Stimulated activated memory B cell treated with anti-CD40 and anti-IgM and Interleukin-4, amounts not matched to agents 10 μg/mL and 1 μg/mL and 100 μg/mL, for 72 hours (primary cell): Measurements from ENCODE around the gene CDK10.
"Not testable (repeated sequence)": the region's sequence is repeated elsewhere in the genome, so short reads cannot be mapped to it uniquely, and the experiment has no call there.

Experiments
- ATAC-seq: fragments of 150-1000 bp; cut with Tn5 transposase; 2 replicates; pipeline ENCODE4 v1.10.0; 2021
- H3K27ac Mint-ChIP-seq: one replicate; pipeline ENCODE4 v1.8.0; 2022; ENCODE audit warnings: mild to moderate bottlenecking, mixed read lengths
- H3K27me3 Mint-ChIP-seq: one replicate; pipeline ENCODE4 v1.8.0; 2022; ENCODE audit warnings: mixed read lengths
- H3K36me3 Mint-ChIP-seq: one replicate; pipeline ENCODE4 v1.8.0; 2022; ENCODE audit warnings: mixed read lengths
- H3K4me1 Mint-ChIP-seq: one replicate; pipeline ENCODE4 v1.8.0; 2022; ENCODE audit warnings: mixed read lengths
- H3K4me3 Mint-ChIP-seq: one replicate; pipeline ENCODE4 v1.8.0; 2022; ENCODE audit warnings: mild to moderate bottlenecking, moderate library complexity, mixed read lengths
- H3K9me3 Mint-ChIP-seq: one replicate; pipeline ENCODE4 v1.8.0; 2022; ENCODE audit warnings: mixed read lengths

The CDK10 gene

DNA sequence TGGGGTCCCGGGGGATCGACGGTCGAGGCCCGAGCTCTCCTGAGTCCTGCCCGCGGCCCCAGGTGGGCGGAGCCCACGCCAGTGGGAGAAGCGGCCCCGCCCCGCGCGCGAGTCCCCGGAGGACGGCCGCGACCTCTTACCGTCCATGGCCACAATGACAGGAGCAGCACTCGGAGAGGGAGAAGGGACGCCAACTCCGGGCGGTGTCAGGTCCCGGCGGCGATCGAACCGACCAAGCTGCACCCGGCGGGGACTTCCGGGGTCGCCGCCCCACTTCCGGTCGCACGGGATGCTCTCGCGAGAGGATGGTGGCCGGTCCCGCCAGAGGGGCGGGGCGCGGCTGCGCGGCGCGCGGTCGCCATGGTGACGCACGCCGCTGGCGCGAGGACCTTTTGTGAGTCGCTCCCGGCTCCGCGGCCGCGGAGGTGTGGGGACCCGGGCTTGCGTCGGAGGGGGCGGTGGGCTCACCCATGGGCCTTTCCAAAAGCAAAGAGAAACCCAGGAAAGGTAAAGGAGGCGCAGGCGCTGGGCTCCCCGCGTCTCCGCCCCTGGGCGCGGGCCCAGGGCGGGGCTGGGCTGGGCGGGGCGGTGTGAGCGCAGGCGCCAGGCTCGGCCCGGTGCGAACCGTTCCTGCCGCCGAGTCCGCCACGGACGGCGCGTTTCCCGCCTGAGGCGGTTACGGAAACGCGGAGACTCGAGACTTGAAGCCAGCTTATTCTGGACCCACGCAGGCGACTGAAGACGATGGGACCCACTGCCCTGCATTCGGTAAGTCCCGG is 28.9 kb upstream of the CDK10 start, which contains the start of the genes CHMP1A and SPATA33:
CHMP1A (minus strand) TSS at position 267 of the 779 bp plus-strand sequence; CDS start at position 147, 120 bp downstream.
SPATA33 (plus strand) TSS at position 395 of the 779 bp plus-strand sequence; CDS start at position 471, 76 bp downstream.
- ATAC-seq, result peak; percentile 95
- Mint-ChIP-seq H3K4me3 (peak within 1 kb of the TSS; percentile 94), H3K36me3 (peaks cover 27% of the 10 kb centered on the region), H3K4me1 (peaks cover 36% of the 10 kb centered on the region), H3K27me3 (no peaks in the 10 kb centered on the region), H3K9me3 (no peaks in the 10 kb centered on the region), H3K27ac (peak within 1 kb of the TSS; percentile 91)

DNA sequence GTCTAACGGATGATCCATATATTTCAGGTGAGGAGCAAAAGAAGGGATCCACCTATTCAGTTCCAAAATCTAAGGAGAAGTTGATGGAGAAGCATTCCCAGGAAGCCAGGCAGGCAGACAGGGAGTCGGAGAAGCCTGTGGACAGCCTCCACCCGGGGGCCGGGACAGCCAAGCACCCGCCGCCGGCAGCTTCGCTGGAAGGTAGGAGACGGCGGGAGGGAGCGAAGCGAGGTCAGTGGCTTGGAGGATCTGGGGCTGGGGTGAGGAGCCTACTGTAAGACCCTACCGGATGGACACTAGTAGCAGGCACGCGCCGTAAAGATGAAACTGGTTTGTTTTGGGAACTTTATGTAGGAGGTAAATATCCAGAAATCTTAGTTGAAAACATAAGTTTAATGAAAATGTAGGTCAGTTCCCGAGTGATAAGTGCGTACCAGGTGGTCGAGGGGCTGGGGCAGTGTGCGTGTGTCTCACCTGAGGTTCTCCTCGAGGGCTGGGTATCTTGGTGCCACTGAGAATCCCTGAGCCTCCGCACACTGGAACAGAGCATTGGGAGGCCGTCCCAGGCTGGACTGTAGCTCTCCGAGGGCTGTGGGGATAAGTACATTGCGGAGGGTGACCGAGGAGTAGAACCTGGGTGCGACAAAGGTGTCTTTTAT is 28.1 kb upstream of the CDK10 start:
- Mint-ChIP-seq H3K27ac (peak overlapping the region; percentile 91), H3K27me3 (no peaks in the 10 kb centered on the region), H3K4me1 (peaks cover 36% of the 10 kb centered on the region), H3K9me3 (no peaks in the 10 kb centered on the region), H3K36me3 (peaks cover 34% of the 10 kb centered on the region), H3K4me3 (peak overlapping the region; percentile 94)
- ATAC-seq, result no peak

DNA sequence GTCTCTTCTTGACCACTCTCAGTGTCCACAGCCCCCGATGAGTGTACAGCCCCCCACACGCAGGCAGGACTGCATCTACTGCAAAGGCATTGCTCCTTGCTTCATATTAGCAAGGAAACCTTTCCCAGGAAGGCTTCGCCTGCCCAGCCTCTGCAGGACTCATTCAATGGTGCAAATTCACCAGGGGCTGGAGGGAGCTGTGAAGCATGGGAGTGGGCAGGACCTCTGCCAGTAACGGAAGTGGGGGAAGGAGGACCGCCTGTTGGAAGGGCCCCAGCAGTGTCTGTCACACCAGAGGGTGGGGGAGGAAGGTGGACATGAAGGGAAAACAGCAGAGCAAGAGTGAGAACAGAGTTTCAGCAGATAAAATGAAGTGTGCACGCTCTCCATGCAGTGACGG is 26.3 kb upstream of the CDK10 start:
- Mint-ChIP-seq H3K27me3 (no peaks in the 10 kb centered on the region), H3K27ac (no peak overlapping the region), H3K9me3 (no peaks in the 10 kb centered on the region), H3K4me3 (no peak overlapping the region), H3K36me3 (peaks cover 44% of the 10 kb centered on the region), H3K4me1 (peaks cover 30% of the 10 kb centered on the region)
- no peak for ATAC-seq

DNA sequence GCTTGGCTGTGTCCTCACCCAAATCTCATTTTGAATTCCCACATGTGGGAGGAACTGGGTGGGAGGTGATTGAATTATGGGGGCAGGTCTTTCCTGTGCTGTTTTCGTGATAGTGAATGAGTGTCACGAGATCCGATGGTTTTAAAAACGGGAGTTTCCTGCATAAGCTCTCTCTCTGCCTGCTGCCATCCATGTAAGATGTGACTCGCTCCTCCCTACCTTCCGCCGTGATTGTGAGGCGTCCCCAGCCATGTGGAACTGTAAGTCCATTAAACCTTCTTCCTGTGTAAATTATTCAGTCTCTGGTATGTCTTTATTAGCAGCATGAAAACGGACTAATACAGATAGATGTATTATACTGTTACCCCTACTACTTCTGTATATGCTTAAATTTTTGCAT is 25.3 kb upstream of the CDK10 start:
- no peak overlapping the region for H3K4me3 Mint-ChIP-seq
- ATAC-seq, result no peak
- H3K4me1 Mint-ChIP-seq, result peaks cover 19% of the 10 kb centered on the region
- no peaks in the 10 kb centered on the region for H3K27me3 Mint-ChIP-seq
- H3K27ac Mint-ChIP-seq, result no peak overlapping the region
- peaks cover 46% of the 10 kb centered on the region for H3K36me3 Mint-ChIP-seq
- H3K9me3 Mint-ChIP-seq, result peaks cover under 1% of the 10 kb centered on the region

DNA sequence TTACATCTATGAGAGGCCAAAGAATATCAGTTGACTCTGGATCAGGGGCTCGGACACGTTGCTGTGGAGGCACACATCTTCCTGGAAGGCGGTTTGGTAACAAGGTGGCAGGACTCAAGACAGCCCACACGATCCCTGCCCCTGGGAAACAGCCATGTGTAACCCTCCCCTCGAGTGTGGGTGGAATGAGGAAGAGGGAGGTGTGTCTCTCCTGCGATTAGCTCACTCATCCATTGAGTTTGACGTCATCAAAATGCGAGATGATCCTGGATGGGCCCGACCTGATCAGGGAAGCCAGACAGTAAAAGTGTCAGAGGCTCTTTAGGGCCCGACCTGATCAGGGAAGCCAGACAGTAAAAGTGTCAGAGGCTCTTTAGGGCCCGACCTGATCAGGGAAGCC is 22.3 kb upstream of the CDK10 start:
- H3K27ac Mint-ChIP-seq, H3K4me3 Mint-ChIP-seq, H3K9me3 Mint-ChIP-seq, ATAC-seq, H3K27me3 Mint-ChIP-seq, H3K4me1 Mint-ChIP-seq: not testable (repeated sequence)
- peaks cover 52% of the 10 kb centered on the region for H3K36me3 Mint-ChIP-seq

DNA sequence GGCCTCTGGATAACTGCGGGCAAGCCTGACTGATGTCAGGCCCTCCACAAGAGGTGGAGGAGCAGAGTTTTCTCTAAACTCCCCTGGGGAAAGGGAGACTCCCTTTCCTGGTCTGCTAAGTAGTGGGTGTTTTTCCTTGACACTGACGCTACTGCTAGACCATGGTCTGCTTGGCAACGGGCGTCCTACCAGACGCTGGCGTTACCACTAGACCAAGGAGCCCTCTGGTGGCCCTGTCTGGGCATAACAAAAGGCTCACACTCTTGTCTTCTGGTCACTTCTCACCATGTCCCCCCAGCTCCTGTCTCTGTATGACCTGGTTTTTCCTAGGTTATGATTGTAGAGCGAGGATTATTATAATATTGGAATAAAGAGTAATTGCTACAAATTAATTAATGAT is 19.5 kb upstream of the CDK10 start:
- H3K4me1 Mint-ChIP-seq, H3K27me3 Mint-ChIP-seq, H3K27ac Mint-ChIP-seq, H3K4me3 Mint-ChIP-seq, ATAC-seq, H3K9me3 Mint-ChIP-seq: not testable (repeated sequence)
- H3K36me3 Mint-ChIP-seq, result peaks cover 32% of the 10 kb centered on the region

DNA sequence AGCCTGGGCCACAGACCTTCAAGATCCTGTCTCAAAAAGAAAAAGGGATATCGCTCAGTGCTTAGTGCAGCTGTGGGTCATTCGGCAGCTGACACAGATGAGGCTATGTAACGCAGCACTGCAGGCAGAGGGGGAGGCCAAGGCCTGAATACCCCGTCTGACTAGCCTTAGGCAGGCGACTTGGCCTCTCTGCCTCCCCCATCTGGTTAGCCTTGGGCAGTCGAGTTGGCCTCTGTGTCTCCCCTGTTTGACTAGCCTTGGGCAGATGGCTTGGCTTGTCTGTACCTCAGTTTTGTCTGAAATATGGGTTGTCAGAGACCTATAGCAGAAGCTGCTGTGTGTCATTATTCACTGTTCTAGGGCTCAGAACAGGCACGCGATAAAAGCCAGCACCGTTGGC is 18.9 kb upstream of the CDK10 start:
- peaks cover 7% of the 10 kb centered on the region for H3K9me3 Mint-ChIP-seq
- no peaks in the 10 kb centered on the region for H3K27me3 Mint-ChIP-seq
- H3K4me1 Mint-ChIP-seq, result no peaks in the 10 kb centered on the region
- H3K4me3 Mint-ChIP-seq, result no peak overlapping the region
- peaks cover 25% of the 10 kb centered on the region for H3K36me3 Mint-ChIP-seq
- no peak overlapping the region for H3K27ac Mint-ChIP-seq
- no peak for ATAC-seq

DNA sequence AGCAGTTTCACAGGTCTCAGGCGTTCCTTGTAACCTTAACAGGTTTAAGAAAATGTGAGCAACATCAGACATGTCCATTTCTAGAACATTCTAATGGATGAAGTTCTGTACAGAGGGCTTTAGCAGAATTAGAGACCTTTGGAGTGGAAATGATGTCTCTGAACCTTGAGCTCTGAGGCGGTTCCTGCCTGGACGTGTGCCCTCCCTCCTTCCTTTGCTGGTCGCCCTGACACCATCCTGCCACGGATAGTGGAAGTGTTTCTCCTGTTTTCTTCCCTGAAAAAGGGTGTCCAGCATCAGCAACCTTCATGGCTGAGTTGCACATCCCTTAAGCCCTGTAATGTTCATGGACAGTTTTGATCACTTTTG is 17.7 kb upstream of the CDK10 start:
- ATAC-seq, result no peak
- H3K36me3 Mint-ChIP-seq, result peaks cover 14% of the 10 kb centered on the region
- no peaks in the 10 kb centered on the region for H3K27me3 Mint-ChIP-seq
- H3K27ac Mint-ChIP-seq, result no peak overlapping the region
- H3K4me3 Mint-ChIP-seq, result no peak overlapping the region
- H3K4me1 Mint-ChIP-seq, result no peaks in the 10 kb centered on the region
- H3K9me3 Mint-ChIP-seq, result peaks cover 7% of the 10 kb centered on the region

DNA sequence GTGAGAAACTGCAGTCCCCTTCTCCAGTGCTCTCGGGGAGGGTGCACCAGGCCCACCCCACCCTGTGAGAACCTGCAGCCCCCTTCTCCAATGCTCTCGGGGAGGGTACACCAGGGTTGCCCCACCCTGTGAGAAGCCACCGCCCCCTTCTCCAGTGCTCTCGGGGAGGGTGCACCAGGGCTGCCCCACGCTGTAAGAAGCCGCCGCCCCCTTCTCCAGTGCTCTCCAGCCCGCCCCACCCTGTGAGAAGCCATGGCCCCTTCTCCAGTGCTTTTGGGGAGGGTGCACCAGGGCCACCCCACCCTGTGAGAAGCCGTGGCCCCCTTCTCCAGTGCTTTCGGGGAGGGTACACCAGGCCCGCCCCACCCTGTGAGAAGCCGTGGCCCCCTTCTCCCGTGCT is 16.7 kb upstream of the CDK10 start:
- Mint-ChIP-seq H3K4me1 (no peaks in the 10 kb centered on the region), H3K27ac (no peak overlapping the region), H3K9me3 (peaks cover 7% of the 10 kb centered on the region), H3K36me3 (peaks cover 8% of the 10 kb centered on the region), H3K4me3 (no peak overlapping the region), H3K27me3 (no peaks in the 10 kb centered on the region)
- ATAC-seq, result no peak

DNA sequence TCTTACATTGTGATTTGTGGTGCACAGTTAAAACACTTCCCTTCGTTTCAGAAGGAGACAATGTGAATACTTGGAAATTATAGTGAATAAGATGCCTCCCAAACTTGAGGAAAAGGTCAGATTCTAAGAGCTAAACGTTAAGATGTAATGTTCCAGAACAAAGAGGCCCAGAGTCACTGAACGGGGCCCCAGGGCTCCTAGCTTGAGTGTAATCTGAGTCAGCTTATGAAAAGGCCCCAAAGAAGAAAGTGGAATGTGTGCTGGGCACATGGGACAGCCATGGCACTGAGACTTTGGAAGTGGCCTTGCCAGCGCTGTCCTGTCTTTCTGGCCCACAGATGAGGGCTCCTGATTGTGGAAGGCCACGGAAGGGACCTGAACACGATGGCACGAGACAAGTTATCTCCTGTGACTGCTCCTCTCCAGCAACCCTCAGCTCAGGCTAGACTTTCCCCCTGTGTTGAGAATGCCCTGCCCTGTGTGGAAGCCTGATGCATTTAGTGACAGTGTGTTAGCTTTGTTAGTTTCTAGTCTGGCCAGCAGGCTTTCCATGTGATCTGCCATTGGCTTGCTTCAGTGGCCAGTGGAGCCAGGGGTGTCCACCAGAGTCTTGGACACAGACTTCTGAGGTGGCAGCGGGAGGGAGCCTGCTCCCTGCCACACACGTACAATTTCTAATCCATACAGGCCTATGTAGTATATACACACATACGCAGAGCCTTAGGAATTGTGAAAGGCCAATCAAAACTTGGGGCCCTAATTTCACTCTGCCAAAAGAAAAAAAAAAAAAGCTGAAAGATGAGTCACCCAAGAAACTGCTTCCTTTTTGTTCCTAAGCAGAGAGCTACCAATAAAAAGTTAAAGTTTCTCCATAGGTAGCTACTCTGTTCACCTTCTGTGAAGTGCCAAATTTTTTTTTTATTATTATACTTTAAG is 15.7 kb upstream of the CDK10 start:
- peaks cover 7% of the 10 kb centered on the region for H3K9me3 Mint-ChIP-seq
- ATAC-seq, result no peak
- no peaks in the 10 kb centered on the region for H3K27me3 Mint-ChIP-seq
- no peaks in the 10 kb centered on the region for H3K4me1 Mint-ChIP-seq
- H3K4me3 Mint-ChIP-seq, result no peak overlapping the region
- H3K36me3 Mint-ChIP-seq, result peaks cover 8% of the 10 kb centered on the region
- no peak overlapping the region for H3K27ac Mint-ChIP-seq

DNA sequence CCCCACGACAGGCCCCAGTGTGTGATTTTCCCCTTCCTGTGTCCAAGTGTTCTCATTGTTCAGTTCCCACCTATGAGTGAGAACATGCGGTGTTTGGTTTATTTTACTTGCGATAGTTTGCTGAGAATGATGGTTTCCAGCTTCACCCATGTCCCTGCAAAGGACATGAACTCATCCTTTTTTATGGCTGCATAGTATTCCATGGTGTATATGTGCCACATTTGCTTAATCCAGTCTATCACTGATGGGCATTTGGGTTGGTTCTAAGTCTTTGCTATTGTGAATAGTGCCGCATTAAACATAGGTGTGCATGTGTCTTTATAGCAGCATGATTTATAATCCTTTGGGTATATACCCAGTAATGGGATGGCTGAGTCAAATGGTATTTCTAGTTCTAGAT is 14.9 kb upstream of the CDK10 start:
- not testable (repeated sequence) for H3K27ac Mint-ChIP-seq, H3K4me1 Mint-ChIP-seq, H3K36me3 Mint-ChIP-seq, H3K9me3 Mint-ChIP-seq, H3K27me3 Mint-ChIP-seq, ATAC-seq, H3K4me3 Mint-ChIP-seq

DNA sequence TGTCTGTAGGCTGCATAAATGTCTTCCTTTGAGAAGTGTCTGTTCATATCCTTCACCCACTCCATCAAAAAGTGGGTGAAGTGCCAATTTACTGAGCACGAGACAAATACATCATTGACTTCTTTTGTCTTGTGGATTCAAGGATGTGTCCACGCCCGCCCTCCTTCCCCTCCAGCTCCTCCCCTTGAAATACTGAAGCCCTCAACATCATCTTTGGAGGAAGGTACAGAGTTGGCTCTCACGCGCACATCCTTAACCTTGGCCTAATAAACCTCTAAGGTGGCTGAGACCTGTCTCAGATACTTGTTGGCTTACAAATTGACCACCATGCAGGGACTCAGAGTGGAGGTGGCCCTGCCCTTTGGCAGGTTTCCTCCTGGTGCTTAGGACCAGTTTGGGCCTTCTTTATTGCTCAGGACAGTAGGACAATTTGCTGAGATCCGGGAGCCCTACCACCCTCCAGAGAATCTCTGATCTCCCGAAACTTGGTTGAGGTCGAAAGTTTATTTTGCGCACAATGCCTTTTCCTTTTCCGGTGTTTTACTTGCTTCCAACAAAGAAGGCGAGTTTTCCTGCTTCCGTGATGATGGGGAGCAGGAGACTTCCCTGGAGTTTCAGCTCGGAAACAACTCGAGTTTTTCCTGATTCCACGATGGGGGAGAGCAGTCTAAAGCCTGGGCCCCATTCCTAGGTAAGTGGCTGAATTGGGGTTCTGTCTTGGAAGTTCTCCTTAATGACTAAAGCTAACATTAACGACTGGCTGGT is 14.1 kb upstream of the CDK10 start:
- H3K9me3 Mint-ChIP-seq, result no peaks in the 10 kb centered on the region
- no peak for ATAC-seq
- no peak overlapping the region for H3K4me3 Mint-ChIP-seq

DNA sequence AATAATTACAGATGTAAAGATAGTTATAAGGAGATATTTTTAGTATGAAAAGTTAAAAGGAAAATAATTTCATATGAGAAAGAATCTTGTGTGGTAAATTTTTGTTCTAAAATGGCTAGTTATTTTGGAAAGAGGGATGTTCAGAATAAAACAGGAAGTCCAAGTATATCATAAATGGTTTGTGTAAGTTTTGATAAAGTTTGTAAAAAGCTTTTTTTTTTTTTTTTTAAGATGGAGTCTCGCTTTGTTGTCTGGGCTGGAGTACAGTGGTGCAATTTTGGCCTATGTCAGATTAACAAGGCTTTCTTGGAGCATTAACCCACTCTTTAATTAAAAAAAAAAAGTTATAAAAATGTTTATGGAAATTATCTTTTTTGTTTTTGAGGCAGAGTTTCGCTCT is 8.2 kb upstream of the CDK10 start:
- Mint-ChIP-seq H3K4me1 (no peaks in the 10 kb centered on the region), H3K27ac (no peak overlapping the region), H3K27me3 (no peaks in the 10 kb centered on the region), H3K36me3 (peaks cover 7% of the 10 kb centered on the region), H3K9me3 (no peaks in the 10 kb centered on the region), H3K4me3 (no peak overlapping the region)
- no peak for ATAC-seq

More for the DNA sequence above, 14.1 kb upstream of the CDK10 start:
- H3K27ac Mint-ChIP-seq, result no peak overlapping the region
- H3K4me1 Mint-ChIP-seq, result no peaks in the 10 kb centered on the region
- no peaks in the 10 kb centered on the region for H3K36me3 Mint-ChIP-seq
- no peaks in the 10 kb centered on the region for H3K27me3 Mint-ChIP-seq

DNA sequence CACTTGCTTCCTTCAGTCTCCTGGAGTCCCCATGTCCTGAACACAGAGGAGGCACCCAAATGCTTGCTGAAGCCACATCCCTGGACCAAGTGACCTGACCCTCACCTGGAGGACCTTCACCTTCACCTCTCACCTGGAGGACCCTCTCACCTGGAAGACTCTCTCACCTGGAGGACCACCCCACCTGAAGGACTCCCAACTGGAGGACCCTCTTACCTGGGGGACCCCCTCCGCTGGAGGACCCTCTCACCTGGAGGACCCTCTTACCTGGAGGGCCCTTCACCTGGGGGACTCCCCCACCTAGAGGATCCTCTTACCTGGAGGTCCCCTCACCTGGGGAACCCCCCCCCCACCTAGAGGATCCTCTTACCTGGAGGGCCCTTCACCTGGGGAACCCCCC is 573 bp upstream of the CDK10 start:
- ATAC-seq, result peak; percentile 25
- Mint-ChIP-seq H3K27me3 (no peaks in the 10 kb centered on the region), H3K36me3 (peaks cover 27% of the 10 kb centered on the region), H3K9me3 (no peaks in the 10 kb centered on the region), H3K27ac (no peak overlapping the region), H3K4me3 (peak overlapping the region; percentile 4), H3K4me1 (peaks cover 26% of the 10 kb centered on the region)
